B cell (primary cell): ENCODE results near the gene WDR6. TPM values are rescaled to one million over a fixed set of nuclear protein-coding genes. Genes with fewer than 3 reads are reported as not detected.

Experiments
- ATAC-seq: fragments of 200-7000 bp; cut with Tn5 transposase; one replicate; pipeline ENCODE4 v1.10.0; 2021; ENCODE audit warnings: low read depth, mild to moderate bottlenecking, moderate number of reproducible peaks, moderate library complexity
- CTCF ChIA-PET: fragments of 350-600 bp; sonication (Branson Sonifier 250); formaldehyde crosslinking; loops from one replicate; lab custom pipeline; 2021; ENCODE audit warnings: antibody characterized with exemption, inconsistent platforms; lab: Charles Lee
- POLR2A ChIA-PET: fragments of 350-600 bp; sonication (Branson Sonifier 250); formaldehyde crosslinking; loops from one replicate; lab custom pipeline; 2021; ENCODE audit warnings: antibody characterized with exemption; lab: Charles Lee
- DNase-seq: peaks from one replicate; pipeline ENCODE4 v3.0.0; 2013
- H2AFZ ChIP-seq: 2 replicates; pipeline ENCODE4 v1.6.1; 2012; ENCODE audit warnings: mild to moderate bottlenecking, low read depth, low read length; ENCODE audit not compliant: insufficient read depth, poor library complexity, severe bottlenecking
- H3K27ac ChIP-seq, 2 donors: 1 replicate in 1 of 2; 2 replicates in 1 of 2; pipeline ENCODE4 v1.5.1; 2012 to 2013; ENCODE audit warnings: low read length in 2 of 2, mild to moderate bottlenecking in 2 of 2, moderate library complexity in 1 of 2
- H3K27me3 ChIP-seq, 4 experiments: fragments of 200-600 bp in 1 of 4; sonication (generic) in 1 of 4; replicated peaks in 1 of 4; 1 replicate in 2 of 4; 2 replicates in 2 of 4; pipeline versions ENCODE4 v1.6.1 to v1.7.0; 2013 to 2016; ENCODE audit warnings: low read length in 3 of 4, mild to moderate bottlenecking in 2 of 4, mixed read lengths in 1 of 4, moderate library complexity in 1 of 4; ENCODE audit not compliant: insufficient read depth in 4 of 4, control insufficient read depth in 3 of 4; ENCODE audit errors: control extremely low read depth in 1 of 4
- H3K36me3 ChIP-seq, 2 experiments: replicated peaks in 1 of 2; 1 replicate in 1 of 2; 2 replicates in 1 of 2; pipeline versions ENCODE4 v1.6.1 to v1.7.1; 2013; ENCODE audit warnings: low read length in 1 of 2; ENCODE audit not compliant: insufficient read depth in 2 of 2, control insufficient read depth in 1 of 2; ENCODE audit errors: control extremely low read depth in 1 of 2, extremely low read depth in 1 of 2
- H3K4me1 ChIP-seq, 2 donors: fragments of 200-600 bp in 1 of 2; sonication (generic) in 1 of 2; 1 replicate in 1 of 2; 2 replicates in 1 of 2; pipeline versions ENCODE4 v1.5.1 to v1.6.1; 2013 to 2017; ENCODE audit warnings: low read length in 2 of 2; ENCODE audit not compliant: control insufficient read depth in 2 of 2, insufficient read depth in 2 of 2
- H3K4me2 ChIP-seq: replicated peaks from 2 replicates; pipeline ENCODE3; 2012; ENCODE audit warnings: mild to moderate bottlenecking, low read depth, low read length; ENCODE audit not compliant: poor library complexity, severe bottlenecking
- H3K4me3 ChIP-seq, 5 experiments: fragments of 200-600 bp in 1 of 5; sonication (generic) in 1 of 5; 1 replicate in 3 of 5; 2 replicates in 2 of 5; pipeline versions ENCODE4 v1.5.1 to v1.7.0; 2011 to 2016; ENCODE audit warnings: low read length in 4 of 5, mild to moderate bottlenecking in 4 of 5, low read depth in 2 of 5, control low read depth in 1 of 5, moderate library complexity in 1 of 5; ENCODE audit not compliant: insufficient read depth in 1 of 5; ENCODE audit errors: control extremely low read depth in 1 of 5, extremely low read depth in 1 of 5
- H3K79me2 ChIP-seq: fragments of 200-600 bp; sonication (generic); one replicate; pipeline ENCODE4 v1.6.0; 2016; ENCODE audit warnings: low read length; ENCODE audit not compliant: control insufficient read depth, insufficient read depth
- H3K9ac ChIP-seq: fragments of 200-600 bp; sonication (generic); 2 replicates; pipeline ENCODE4 v1.6.1; 2017; ENCODE audit warnings: mild to moderate bottlenecking, low read length, moderate library complexity
- H3K9me3 ChIP-seq, 3 donors: one replicate each; pipeline versions ENCODE4 v1.6.1 to v1.7.1; 2013; ENCODE audit warnings: low read length in 2 of 3; ENCODE audit not compliant: control insufficient read depth in 2 of 3, insufficient read depth in 1 of 3; ENCODE audit errors: control extremely low read depth in 1 of 3
- H4K20me1 ChIP-seq: 2 replicates; pipeline ENCODE4 v1.6.0; 2012; ENCODE audit warnings: mild to moderate bottlenecking, low read length; ENCODE audit not compliant: insufficient read depth, control insufficient read depth, poor library complexity, severe bottlenecking
- H3K27ac Mint-ChIP-seq: one replicate; pipeline ENCODE4 v1.8.0; 2021; ENCODE audit warnings: mixed read lengths
- H3K27me3 Mint-ChIP-seq: one replicate; pipeline ENCODE4 v1.8.0; 2021; ENCODE audit warnings: mixed read lengths
- H3K4me1 Mint-ChIP-seq: one replicate; pipeline ENCODE4 v1.8.0; 2021; ENCODE audit warnings: mixed read lengths
- H3K4me3 Mint-ChIP-seq: one replicate; pipeline ENCODE4 v1.8.0; 2021; ENCODE audit warnings: mixed read lengths
- H3K9me3 Mint-ChIP-seq: one replicate; pipeline ENCODE4 v1.8.0; 2022; ENCODE audit warnings: mixed read lengths; ENCODE audit not compliant: insufficient read depth
- CTCF ChIP-seq: fragments of 200-600 bp; IDR thresholded peaks from one replicate; pipeline ENCODE4 v1.8.0; 2022; ENCODE audit warnings: antibody characterized with exemption, mild to moderate bottlenecking
- EZH2 ChIP-seq: IDR thresholded peaks from 2 replicates; pipeline ENCODE4 v1.6.1; 2012; ENCODE audit warnings: borderline replicate concordance, low read depth, mild to moderate bottlenecking, moderate library complexity, low read length; ENCODE audit not compliant: insufficient read depth, poor library complexity, severe bottlenecking
- WGBS: methylation state at CpG from one replicate; pipeline ENCODE4 v1.1.5; 2013; ENCODE audit warnings: missing lambda C conversion rate; ENCODE audit not compliant: insufficient coverage; 5-methylcytosine and 5-hydroxymethylcytosine counted together
- intact Hi-C: fragments of 100-400 bp; cut with micrococcal nuclease; formaldehyde crosslinking; loops from one replicate; pipeline ENCODE4 v1.10.0; 2022
- polyA plus RNA-seq: library from polyadenylated mRNA; depleted of rRNA; stranded (reverse); fragments of >200 nt; gene quantifications from 2 replicates; pipeline ENCODE4 v1.2.3, GENCODE V29; 2012
- total RNA-seq, 2 donors: library from RNA; stranded (reverse); fragments of 120-200 nt in 1 of 2; gene quantifications; 1 replicate in 1 of 2; 2 replicates in 1 of 2; pipeline versions ENCODE4 v1.2.3 to v1.2.4, GENCODE V29; 2013 to 2022

WDR6 gene
- total and polyA plus RNA-seq, 2 donors (not counting 1 experiment from before 2014, with no cell fraction given), result 287 to 317 TPM

- Mint-ChIP-seq H3K4me1 (peaks cover 25% of the 10 kb centered on the region), H3K4me3 (peak overlapping the region; percentile 100), H3K27me3 (no peaks in the 10 kb centered on the region), H3K27ac (peak overlapping the region; percentile 99), H3K9me3 (no peaks in the 10 kb centered on the region)
- ATAC-seq, result no peak
- Histone ChIP-seq H3K4me2 (peak overlapping the region; percentile 93), H3K36me3 (peaks cover 0 to 4% of the 10 kb centered on the region in 2 experiments), H2AFZ (peak overlapping the region; percentile 93), H3K27ac (peak overlapping the region; percentile 95 to 96), H3K4me3 (peak overlapping the region; percentile 56 to 99 (median 94)), H4K20me1 (peaks cover 23% of the 10 kb centered on the region), H3K9me3 (no peaks in the 10 kb centered on the region), H3K4me1 (peaks cover 15 to 18% of the 10 kb centered on the region in 2 donors), H3K27me3 (no peaks in the 10 kb centered on the region), H3K79me2 (peaks cover 51% of the 10 kb centered on the region), H3K9ac (peak overlapping the region; percentile 95)
- intact Hi-C loops, result loop anchor here (1.0 to 2.0 kb wide), 6 partner anchors 15 to 706 kb away; partner anchors contain the start of genes ARIH2, NICN1, NME6 and P4HTM
- no peak for TF ChIP-seq EZH2
- TF ChIP-seq CTCF, result no peak
- WGBS, result 1% methylated on average over 26 of the region's 32 CpGs
- no peak for DNase-seq
- CTCF ChIA-PET, result interaction anchor here (0.6 to 5.6 kb wide), 11 partner anchors 9 to 338 kb away, joined by 3 to 73 read pairs (median 5); partner anchors contain the start of genes ARIH2, DALRD3, IMPDH2 and NDUFAF3
- POLR2A ChIA-PET, result interaction anchor here (0.8 to 4.0 kb wide), 15 partner anchors 9 to 1293 kb away, joined by 3 to 116 read pairs (median 7); partner anchors contain the start of genes ARIH2, DALRD3, IMPDH2 and NDUFAF3
Observed at GRCh38 chr3:49006408-49007067, 653 bp upstream of the WDR6 start.
